Liver (tissue), 9 donors: ENCODE results near the gene NCAPG2. TPM values are rescaled to one million over a fixed set of nuclear protein-coding genes. Genes with fewer than 3 reads are reported as not detected.

ENCODE experiments used
- DNase-seq: peaks from one replicate; pipeline ENCODE4 v3.0.0-alpha.2; 2017; ENCODE audit warnings: low spot score
- H3K27ac ChIP-seq, 2 donors: one replicate each; pipeline ENCODE4 v1.7.0; 2013; ENCODE audit warnings: inconsistent platforms in 2 of 2, low read length in 2 of 2, control low read depth in 1 of 2, low read depth in 1 of 2, mild to moderate bottlenecking in 1 of 2
- H3K27me3 ChIP-seq, 4 donors: one replicate each; pipeline versions ENCODE4 v1.6.1 to v1.7.0; 2013; ENCODE audit warnings: low read length in 3 of 4, inconsistent platforms in 1 of 4, mild to moderate bottlenecking in 1 of 4, moderate library complexity in 1 of 4; ENCODE audit not compliant: control insufficient read depth in 4 of 4, insufficient read depth in 4 of 4
- H3K36me3 ChIP-seq, 4 donors: one replicate each; pipeline versions ENCODE4 v1.6.1 to v1.7.0; 2013; ENCODE audit warnings: low read length in 3 of 4, mild to moderate bottlenecking in 3 of 4, low read depth in 1 of 4, moderate library complexity in 1 of 4; ENCODE audit not compliant: control insufficient read depth in 4 of 4, insufficient read depth in 3 of 4
- H3K4me1 ChIP-seq, 4 donors: one replicate each; pipeline versions ENCODE4 v1.6.1 to v1.7.0; 2013; ENCODE audit warnings: low read length in 3 of 4, mild to moderate bottlenecking in 3 of 4, moderate library complexity in 1 of 4; ENCODE audit not compliant: control insufficient read depth in 4 of 4, insufficient read depth in 4 of 4
- H3K4me3 ChIP-seq, 3 donors: one replicate each; pipeline versions ENCODE4 v1.6.1 to v1.7.0; 2013; ENCODE audit warnings: low read length in 3 of 3, control low read depth in 1 of 3, low read depth in 1 of 3, mild to moderate bottlenecking in 1 of 3
- H3K9ac ChIP-seq, 2 donors: one replicate each; pipeline ENCODE4 v1.7.0; 2013; ENCODE audit warnings: low read length in 2 of 2, mild to moderate bottlenecking in 2 of 2, moderate library complexity in 2 of 2, control low read depth in 1 of 2, low read depth in 1 of 2
- H3K9me3 ChIP-seq, 4 donors: one replicate each; pipeline versions ENCODE4 v1.6.1 to v1.7.0; 2013; ENCODE audit warnings: low read length in 3 of 4; ENCODE audit not compliant: control insufficient read depth in 4 of 4
- ATF3 ChIP-seq: IDR thresholded peaks from 2 replicates; pipeline ENCODE4 v1.6.1; 2016; ENCODE audit warnings: antibody characterized with exemption
- EGR1 ChIP-seq, 2 donors: IDR thresholded peaks; 2 replicates each; pipeline ENCODE4 v1.6.1; 2016 to 2018; ENCODE audit warnings: antibody characterized with exemption in 2 of 2, low read depth in 2 of 2
- FOXA1 ChIP-seq: IDR thresholded peaks from 2 replicates; pipeline ENCODE4 v1.6.1; 2016; ENCODE audit warnings: antibody characterized with exemption
- FOXA2 ChIP-seq: IDR thresholded peaks from 2 replicates; pipeline ENCODE4 v1.6.1; 2016; ENCODE audit warnings: antibody characterized with exemption
- GABPA ChIP-seq, 2 donors: IDR thresholded peaks in 1 of 2; conservative IDR thresholded peaks in 1 of 2; 2 replicates each; pipeline ENCODE4 v1.6.1; 2016; ENCODE audit warnings: antibody characterized with exemption in 2 of 2, mild to moderate bottlenecking in 1 of 2, moderate library complexity in 1 of 2
- HNF4A ChIP-seq, 2 donors: conservative IDR thresholded peaks; 2 replicates each; pipeline ENCODE4 v1.6.1; 2016; ENCODE audit warnings: antibody characterized with exemption in 2 of 2, mild to moderate bottlenecking in 2 of 2
- NR2F2 ChIP-seq: IDR thresholded peaks from 2 replicates; pipeline ENCODE4 v1.6.1; 2016; ENCODE audit warnings: antibody characterized with exemption
- RAD21 ChIP-seq, 2 donors: IDR thresholded peaks; 2 replicates each; pipeline ENCODE4 v1.6.1; 2016; ENCODE audit warnings: antibody characterized with exemption in 2 of 2, mild to moderate bottlenecking in 2 of 2
- TAF1 ChIP-seq: conservative IDR thresholded peaks from 2 replicates; pipeline ENCODE4 v1.6.1; 2016; ENCODE audit warnings: antibody characterized with exemption, mild to moderate bottlenecking
- YY1 ChIP-seq: IDR thresholded peaks from 2 replicates; pipeline ENCODE4 v1.6.1; 2016; ENCODE audit warnings: antibody characterized with exemption, mild to moderate bottlenecking
- WGBS: extraction: QIAGEN DNeasy Blood & Tissue Kit; methylation state at CpG from one replicate; pipeline ENCODE4 v1.1.7; 2013; 5-methylcytosine and 5-hydroxymethylcytosine counted together
- polyA plus RNA-seq, 2 donors: library from polyadenylated mRNA; stranded (reverse) in 1 of 2; unstranded in 1 of 2; fragments of 200-250 nt in 1 of 2; fragments of >200 nt in 1 of 2; fragmentation: Nextera tagmentation in 1 of 2; extraction: Ambion mirVana in 1 of 2; gene quantifications; one replicate each; pipeline versions ENCODE4 v1.2.1 to v1.2.3, GENCODE V29; 2013 to 2015
- total RNA-seq, 2 donors: library from RNA; depleted of rRNA; stranded (reverse); fragments of >200 nt; gene quantifications; one replicate each; pipeline ENCODE4 v1.2.3, GENCODE V29; 2014
- TF ChIP-seq, protein P1 (sequence below): IDR thresholded peaks from 2 replicates; pipeline ENCODE4 v1.6.1; 2016; ENCODE audit warnings: antibody characterized with exemption
- donor health status: healthy.
- donor health status: healthy.
- donor health status: healthy.
- donor health status: healthy.
- donor health status: healthy.

NCAPG2 gene
- total and polyA plus RNA-seq, 4 donors, result 0.89 to 37.4 (median 3.7) TPM

DNA sequence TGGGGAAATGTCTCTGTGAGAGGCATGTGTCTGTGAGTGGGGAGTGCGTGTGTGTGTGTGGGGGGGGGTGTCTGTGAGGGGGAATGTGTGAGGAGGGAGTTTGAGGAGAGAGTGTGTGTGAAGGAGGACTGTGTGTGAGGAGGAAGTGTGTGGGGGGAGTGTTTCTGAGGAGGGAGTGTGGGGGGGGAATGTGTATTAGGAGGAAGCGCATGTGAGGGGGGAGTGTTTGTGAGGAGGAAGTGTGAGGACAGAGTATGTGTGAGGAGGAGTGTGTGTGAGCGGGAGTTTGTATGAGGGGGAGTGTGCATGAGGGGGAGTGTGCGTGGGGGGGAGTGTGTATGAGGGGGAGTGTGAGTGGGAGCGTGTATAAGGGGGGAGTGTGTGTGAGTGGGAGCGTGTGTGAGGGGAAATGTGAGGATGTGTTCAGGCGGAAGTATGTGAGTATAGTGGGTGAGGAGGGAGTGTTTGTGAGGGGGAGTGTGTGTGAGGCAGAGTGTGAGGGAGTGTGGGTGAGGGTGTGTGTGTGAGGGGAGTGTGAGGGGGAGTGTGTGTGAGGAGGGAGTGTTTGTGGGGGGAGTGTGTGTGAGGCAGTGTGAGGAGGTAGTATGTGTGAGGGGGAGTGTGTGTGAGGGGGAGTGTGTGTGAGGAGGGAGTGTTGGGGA is 95.2 kb downstream of the NCAPG2 start:
- 83% methylated on average over 7 of the region's 7 CpGs for WGBS
- Histone ChIP-seq H3K4me3 (no peak overlapping the region), H3K36me3 (no peaks in the 10 kb centered on the region), H3K4me1 (no peaks in the 10 kb centered on the region), H3K9ac (no peak overlapping the region), H3K9me3 (no peaks in the 10 kb centered on the region), H3K27me3 (no peaks in the 10 kb centered on the region), H3K27ac (no peak overlapping the region)
- TF ChIP-seq RAD21 (IDR thresholded peaks at IDR 0.05) (no peak), YY1 (no peak), TAF1 (no peak), GABPA (IDR thresholded peaks at IDR 0.05 in 1 of 2, conservative IDR thresholded peaks at IDR 0.05 in 1 of 2) (no peak), FOXA1 (no peak), HNF4A (conservative IDR thresholded peaks at IDR 0.05) (no peak), FOXA2 (no peak)
- DNase-seq, result no peak

DNA sequence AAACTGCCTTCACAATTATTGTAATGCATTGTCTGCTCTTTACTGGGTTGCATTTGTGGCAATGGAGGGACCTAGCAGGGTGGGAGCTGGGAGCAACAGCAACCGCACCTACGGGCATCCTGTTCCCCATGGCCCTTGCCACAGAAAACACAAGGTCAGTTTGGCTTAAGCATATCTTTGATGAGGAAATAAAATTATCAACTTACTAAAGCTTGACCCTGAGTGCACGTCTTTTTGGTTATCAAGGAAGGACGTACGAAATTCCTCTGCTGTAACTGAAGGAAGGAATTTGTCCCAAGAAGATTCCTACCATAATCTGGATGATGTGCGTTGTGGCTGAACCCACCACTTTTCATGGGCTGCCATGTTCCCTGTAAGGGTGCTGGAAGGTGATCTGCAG is 97.0 kb downstream of the NCAPG2 start:
- H3K4me1 ChIP-seq, result no peaks in the 10 kb centered on the region
- H3K9ac ChIP-seq, result no peak overlapping the region
- no peaks in the 10 kb centered on the region for H3K27me3 ChIP-seq
- no peaks in the 10 kb centered on the region for H3K9me3 ChIP-seq
- H3K36me3 ChIP-seq, result no peaks in the 10 kb centered on the region
- TF ChIP-seq NR2F2, result peak; percentile 93
- peak in 1 of 2 donors; percentile 16 for TF ChIP-seq RAD21 (IDR thresholded peaks at IDR 0.05)
- no peak for TF ChIP-seq ATF3
- DNase-seq, result no peak
- no peak overlapping the region for H3K4me3 ChIP-seq
- H3K27ac ChIP-seq, result no peak overlapping the region
- WGBS, result 91% methylated on average over 6 of the region's 6 CpGs

DNA sequence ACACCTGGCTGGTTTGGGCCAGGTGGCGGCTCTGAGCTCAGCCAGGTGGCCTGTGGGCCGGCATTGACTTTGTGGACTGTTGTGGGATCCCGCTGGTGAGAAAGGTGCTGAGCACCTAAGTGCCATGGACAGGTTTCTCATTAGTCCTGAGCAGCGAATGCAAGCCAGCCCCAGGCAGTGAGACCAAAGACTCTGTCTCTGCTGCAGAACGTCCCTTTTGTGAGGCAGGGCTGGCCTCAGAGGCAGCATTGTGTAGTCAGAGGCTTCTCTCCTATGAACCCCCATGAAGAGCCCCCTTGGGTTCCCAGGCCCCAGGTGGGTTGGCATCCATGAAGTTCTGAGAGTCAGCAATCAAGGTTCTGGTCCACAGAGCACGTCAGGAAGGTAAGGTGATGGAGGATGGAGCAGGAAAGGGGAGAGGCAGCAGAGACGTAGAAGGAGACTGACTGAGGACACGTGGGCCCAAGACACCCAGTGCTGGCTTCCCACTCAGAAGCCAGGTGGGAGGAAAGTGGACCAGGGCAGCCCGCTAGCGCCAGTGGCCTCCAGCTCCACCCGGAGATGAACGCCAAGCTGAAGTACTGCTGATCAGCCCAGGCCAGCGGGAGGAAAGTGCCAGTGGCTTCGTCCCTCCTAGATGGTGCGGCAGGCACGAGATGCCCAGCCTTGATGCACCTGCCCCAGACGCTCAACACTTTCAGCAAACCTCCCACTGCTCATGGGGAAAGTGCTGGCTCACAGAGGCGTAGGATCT is 97.8 kb downstream of the NCAPG2 start:
- no peaks in the 10 kb centered on the region for H3K9me3 ChIP-seq
- TF ChIP-seq HNF4A (conservative IDR thresholded peaks at IDR 0.05) (no peak), EGR1 (IDR thresholded peaks at IDR 0.05; ENCODE audit: low read depth in 2 of 2) (no peak), ATF3 (no peak), YY1 (no peak), TAF1 (no peak)
- TF ChIP-seq, protein P1, sequence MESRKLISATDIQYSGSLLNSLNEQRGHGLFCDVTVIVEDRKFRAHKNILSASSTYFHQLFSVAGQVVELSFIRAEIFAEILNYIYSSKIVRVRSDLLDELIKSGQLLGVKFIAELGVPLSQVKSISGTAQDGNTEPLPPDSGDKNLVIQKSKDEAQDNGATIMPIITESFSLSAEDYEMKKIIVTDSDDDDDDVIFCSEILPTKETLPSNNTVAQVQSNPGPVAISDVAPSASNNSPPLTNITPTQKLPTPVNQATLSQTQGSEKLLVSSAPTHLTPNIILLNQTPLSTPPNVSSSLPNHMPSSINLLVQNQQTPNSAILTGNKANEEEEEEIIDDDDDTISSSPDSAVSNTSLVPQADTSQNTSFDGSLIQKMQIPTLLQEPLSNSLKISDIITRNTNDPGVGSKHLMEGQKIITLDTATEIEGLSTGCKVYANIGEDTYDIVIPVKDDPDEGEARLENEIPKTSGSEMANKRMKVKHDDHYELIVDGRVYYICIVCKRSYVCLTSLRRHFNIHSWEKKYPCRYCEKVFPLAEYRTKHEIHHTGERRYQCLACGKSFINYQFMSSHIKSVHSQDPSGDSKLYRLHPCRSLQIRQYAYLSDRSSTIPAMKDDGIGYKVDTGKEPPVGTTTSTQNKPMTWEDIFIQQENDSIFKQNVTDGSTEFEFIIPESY, result no peak
- H3K36me3 ChIP-seq, result no peaks in the 10 kb centered on the region
- H3K9ac ChIP-seq, result no peak overlapping the region
- no peaks in the 10 kb centered on the region for H3K4me1 ChIP-seq
- H3K27me3 ChIP-seq, result no peaks in the 10 kb centered on the region
- DNase-seq, result no peak
- no peak overlapping the region for H3K4me3 ChIP-seq
- 97% methylated on average over 18 of the region's 18 CpGs for WGBS
- no peak overlapping the region for H3K27ac ChIP-seq
